IMR-90 (cell line): ENCODE data around the gene PLAAT4. TPM values are rescaled to one million over a fixed set of nuclear protein-coding genes. Genes with fewer than 3 reads are reported as not detected.

Source experiments
- ATAC-seq: fragments of 200-7000 bp; cut with Tn5 transposase; 2 replicates; pipeline ENCODE4 v1.9.1; 2020; ENCODE audit warnings: low read depth, mild to moderate bottlenecking, moderate library complexity
- BruUV-seq: library from RNA; stranded (reverse); fragments of 400-500 nt; replicated peaks from 2 replicates; lab custom pipeline; 2021; lab: Mats Ljungman, UMichigan
- CTCF ChIA-PET: fragments of 300-600 bp; formaldehyde crosslinking; extraction: SDS; loops from one replicate; lab custom pipeline; 2021; ENCODE audit warnings: antibody characterized with exemption; lab: Yijun Ruan, JAX
- POLR2A ChIA-PET: fragments of 300-600 bp; sonication (Branson Sonifier 250); formaldehyde crosslinking; loops from one replicate; lab custom pipeline; 2022; ENCODE audit warnings: antibody characterized with exemption; ENCODE audit not compliant: unreplicated experiment; lab: Charles Lee
- DNase-seq: peaks from one replicate; pipeline ENCODE4 v3.0.0; 2013
- H2AFZ ChIP-seq: replicated peaks from 2 replicates; pipeline ENCODE3; 2013; ENCODE audit warnings: low read length, mild to moderate bottlenecking; ENCODE audit not compliant: poor library complexity
- H2AK5ac ChIP-seq: 2 replicates; pipeline ENCODE4 v1.6.1; 2013; ENCODE audit warnings: low read depth, low read length, inconsistent platforms
- H2AK9ac ChIP-seq: replicated peaks from 2 replicates; pipeline ENCODE3; 2013; ENCODE audit warnings: mild to moderate bottlenecking, low read depth, low read length, moderate library complexity; ENCODE audit not compliant: poor library complexity
- H2BK120ac ChIP-seq: 2 replicates; pipeline ENCODE4 v1.6.1; 2013; ENCODE audit warnings: low read depth, low read length, inconsistent platforms
- H2BK15ac ChIP-seq: 3 replicates; pipeline ENCODE4 v1.6.1; 2013; ENCODE audit warnings: low read depth, low read length, inconsistent platforms
- H2BK20ac ChIP-seq: 2 replicates; pipeline ENCODE4 v1.6.1; 2013; ENCODE audit warnings: low read depth, mild to moderate bottlenecking, inconsistent platforms, low read length, moderate library complexity
- H2BK5ac ChIP-seq: 2 replicates; pipeline ENCODE4 v1.6.1; 2013; ENCODE audit warnings: mild to moderate bottlenecking, low read depth, low read length, inconsistent platforms; ENCODE audit not compliant: poor library complexity, severe bottlenecking
- H3K14ac ChIP-seq: replicated peaks from 2 replicates; pipeline ENCODE4 v1.6.1; 2013; ENCODE audit warnings: low read depth, low read length, inconsistent platforms
- H3K18ac ChIP-seq: 2 replicates; pipeline ENCODE4 v1.6.1; 2013; ENCODE audit warnings: low read depth, low read length, control low read depth
- H3K23ac ChIP-seq: 2 replicates; pipeline ENCODE4 v1.6.1; 2013; ENCODE audit warnings: low read depth, low read length, inconsistent platforms
- H3K27ac ChIP-seq: 2 replicates; pipeline ENCODE4 v1.5.1; 2013; ENCODE audit warnings: mild to moderate bottlenecking, control low read depth, low read length; ENCODE audit not compliant: insufficient read depth
- H3K27me3 ChIP-seq: 2 replicates; pipeline ENCODE4 v1.6.1; 2013; ENCODE audit warnings: low read length; ENCODE audit not compliant: control insufficient read depth, insufficient read depth
- H3K36me3 ChIP-seq: 2 replicates; pipeline ENCODE4 v1.6.1; 2013; ENCODE audit warnings: low read length, mixed read lengths; ENCODE audit not compliant: control insufficient read depth, insufficient read depth
- H3K4ac ChIP-seq: 2 replicates; pipeline ENCODE4 v1.6.1; 2013; ENCODE audit warnings: low read depth, low read length, inconsistent platforms
- H3K4me1 ChIP-seq: 2 replicates; pipeline ENCODE4 v1.6.1; 2013; ENCODE audit warnings: low read length, mixed read lengths; ENCODE audit not compliant: control insufficient read depth, insufficient read depth
- H3K4me2 ChIP-seq: 2 replicates; pipeline ENCODE4 v1.6.1; 2013; ENCODE audit warnings: low read depth, mild to moderate bottlenecking, control low read depth, low read length, moderate library complexity
- H3K4me3 ChIP-seq: 2 replicates; pipeline ENCODE4 v1.5.1; 2013; ENCODE audit warnings: low read depth, mild to moderate bottlenecking, control low read depth, low read length, moderate library complexity; ENCODE audit not compliant: insufficient read depth
- H3K56ac ChIP-seq: 2 replicates; pipeline ENCODE4 v1.6.1; 2013; ENCODE audit warnings: low read length, inconsistent platforms; ENCODE audit not compliant: insufficient read depth; ENCODE audit errors: extremely low read depth
- H3K79me1 ChIP-seq, 2 experiments: 2 replicates each; pipeline ENCODE4 v1.6.1; 2013; ENCODE audit warnings: low read length in 2 of 2, inconsistent platforms in 1 of 2, low read depth in 1 of 2
- H3K9ac ChIP-seq: 2 replicates; pipeline ENCODE4 v1.6.1; 2013; ENCODE audit warnings: low read depth, low read length, control low read depth
- H3K9me1 ChIP-seq: 2 replicates; pipeline ENCODE4 v1.6.1; 2013; ENCODE audit warnings: low read length, inconsistent platforms; ENCODE audit not compliant: insufficient read depth
- H3K9me3 ChIP-seq: 2 replicates; pipeline ENCODE4 v1.6.1; 2013; ENCODE audit warnings: low read length; ENCODE audit not compliant: control insufficient read depth, insufficient read depth
- H4K20me1 ChIP-seq: 2 replicates; pipeline ENCODE4 v1.6.1; 2013; ENCODE audit warnings: low read length, inconsistent platforms; ENCODE audit not compliant: insufficient read depth
- H4K5ac ChIP-seq: 2 replicates; pipeline ENCODE4 v1.6.1; 2013; ENCODE audit warnings: mild to moderate bottlenecking, low read depth, low read length, control low read depth
- H4K8ac ChIP-seq, 2 experiments: 2 replicates each; pipeline ENCODE4 v1.6.1; 2013; ENCODE audit warnings: low read depth in 2 of 2, low read length in 2 of 2, control low read depth in 1 of 2, inconsistent platforms in 1 of 2
- H4K91ac ChIP-seq: 2 replicates; pipeline ENCODE4 v1.6.1; 2013; ENCODE audit warnings: low read depth, low read length, inconsistent platforms; ENCODE audit not compliant: insufficient read depth
- MXI1 ChIP-seq: IDR thresholded peaks from 2 replicates; pipeline ENCODE4 v1.6.1; 2012; ENCODE audit warnings: low read depth, mild to moderate bottlenecking, low read length, moderate library complexity, borderline replicate concordance
- POLR2A ChIP-seq: IDR thresholded peaks from 2 replicates; pipeline ENCODE4 v1.6.1; 2012; ENCODE audit warnings: mild to moderate bottlenecking, low read depth, low read length
- WGBS, 2 experiments: methylation state at CpG; one replicate each; pipeline versions ENCODE4 v1.1.5 to v1.1.7; 2013; ENCODE audit warnings: missing lambda C conversion rate in 2 of 2; ENCODE audit not compliant: insufficient read length in 1 of 2; ENCODE audit errors: extremely low coverage in 2 of 2; 5-methylcytosine and 5-hydroxymethylcytosine counted together
- dilution Hi-C: fragments of 300-500 bp; cut with HindIII; formaldehyde crosslinking; loops from one replicate; pipeline ENCODE4 v1.14.3; 2018; ENCODE audit warnings: low sequenced_read_pairs; ENCODE audit not compliant: unreplicated experiment
- in situ Hi-C: fragments of 300-500 bp; cut with MboI; formaldehyde crosslinking; loops from 3 replicates; pipeline ENCODE4 v1.14.3; 2019; ENCODE audit warnings: low sequenced_read_pairs, inconsistent platforms, mixed read lengths
- intact Hi-C: fragments of 100-400 bp; cut with micrococcal nuclease; formaldehyde crosslinking; loops from 2 replicates; pipeline ENCODE4 v1.10.0; 2022
- polyA plus RNA-seq, 3 experiments: library from polyadenylated mRNA; depleted of rRNA; stranded (reverse); fragments of >200 nt; gene quantifications; 2 replicates each; pipeline ENCODE4 v1.2.3, GENCODE V29; 2012; ENCODE audit warnings: low replicate concordance in 1 of 3
- total RNA-seq: library from RNA; depleted of rRNA; stranded (reverse); fragments of >200 nt; gene quantifications from 2 replicates; pipeline ENCODE4 v1.2.3, GENCODE V29; 2012
- TF ChIP-seq, protein P1 (sequence below): conservative IDR thresholded peaks from 2 replicates; pipeline ENCODE4 v1.5.1; 2012; ENCODE audit warnings: mild to moderate bottlenecking, low read depth, low read length, improper control_type of control experiment

The PLAAT4 gene
- total and polyA plus RNA-seq, 2 of the 4 experiments (the other 2 are of a cell fraction) = 0.17 to 0.18 TPM

GRCh38 chr11:63503492-63503891, 33.1 kb upstream of the PLAAT4 start:
- no peaks in the 10 kb centered on the region for H4K20me1 ChIP-seq
- POLR2A ChIA-PET = no interaction called here
- BruUV-seq = no TSS peak
- H3K14ac ChIP-seq = no peak overlapping the region
- no peak overlapping the region for H3K27ac ChIP-seq
- WGBS, 2 experiments = 80% methylated on average over 1 of the region's 6 CpGs; no CpG with 5 or more reads in 1 of the 2 experiments
- H2AK9ac ChIP-seq = no peak overlapping the region
- DNase-seq (no peak), ATAC-seq (no peak)
- no peak overlapping the region for H3K4me2 ChIP-seq
- no peak overlapping the region for H4K5ac ChIP-seq
- no peak overlapping the region for H3K56ac ChIP-seq
- peaks cover 2% of the 10 kb centered on the region; the same call in 1 of the 2 replicates for H3K27me3 ChIP-seq
- no peak overlapping the region for H3K18ac ChIP-seq
- H2AFZ ChIP-seq = no peak overlapping the region
- dilution Hi-C loops (no loop called here), in situ Hi-C loops (no loop called here), intact Hi-C loops (no loop called here)
- no peak overlapping the region for H2BK120ac ChIP-seq
- H3K23ac ChIP-seq = no peak overlapping the region
- H2BK15ac ChIP-seq = no peak overlapping the region
- H3K36me3 ChIP-seq = no peaks in the 10 kb centered on the region
- no peak overlapping the region for H3K9ac ChIP-seq
- no peak overlapping the region for H2BK20ac ChIP-seq
- H4K91ac ChIP-seq = no peak overlapping the region
- H3K9me1 ChIP-seq = no peaks in the 10 kb centered on the region
- no peak for TF ChIP-seq MXI1
- TF ChIP-seq POLR2A = no peak
- TF ChIP-seq, protein P1, sequence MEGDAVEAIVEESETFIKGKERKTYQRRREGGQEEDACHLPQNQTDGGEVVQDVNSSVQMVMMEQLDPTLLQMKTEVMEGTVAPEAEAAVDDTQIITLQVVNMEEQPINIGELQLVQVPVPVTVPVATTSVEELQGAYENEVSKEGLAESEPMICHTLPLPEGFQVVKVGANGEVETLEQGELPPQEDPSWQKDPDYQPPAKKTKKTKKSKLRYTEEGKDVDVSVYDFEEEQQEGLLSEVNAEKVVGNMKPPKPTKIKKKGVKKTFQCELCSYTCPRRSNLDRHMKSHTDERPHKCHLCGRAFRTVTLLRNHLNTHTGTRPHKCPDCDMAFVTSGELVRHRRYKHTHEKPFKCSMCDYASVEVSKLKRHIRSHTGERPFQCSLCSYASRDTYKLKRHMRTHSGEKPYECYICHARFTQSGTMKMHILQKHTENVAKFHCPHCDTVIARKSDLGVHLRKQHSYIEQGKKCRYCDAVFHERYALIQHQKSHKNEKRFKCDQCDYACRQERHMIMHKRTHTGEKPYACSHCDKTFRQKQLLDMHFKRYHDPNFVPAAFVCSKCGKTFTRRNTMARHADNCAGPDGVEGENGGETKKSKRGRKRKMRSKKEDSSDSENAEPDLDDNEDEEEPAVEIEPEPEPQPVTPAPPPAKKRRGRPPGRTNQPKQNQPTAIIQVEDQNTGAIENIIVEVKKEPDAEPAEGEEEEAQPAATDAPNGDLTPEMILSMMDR = no peak
- no peak overlapping the region for H2BK5ac ChIP-seq
- H3K4me3 ChIP-seq = no peak overlapping the region
- H3K4me1 ChIP-seq = no peaks in the 10 kb centered on the region
- H3K4ac ChIP-seq = no peak overlapping the region
- no peak overlapping the region for H2AK5ac ChIP-seq
- no peak overlapping the region for H4K8ac ChIP-seq
- CTCF ChIA-PET = no interaction called here
- peaks cover 7% of the 10 kb centered on the region for H3K9me3 ChIP-seq
- H3K79me1 ChIP-seq = no peaks in the 10 kb centered on the region
